GM19328 (cell line): ENCODE measurements around the gene RPS6KA4.

Experiments used
- ATAC-seq: cut with Tn5 transposase; IDR thresholded peaks from one replicate; pipeline ENCODE4 v1.9.1; 2021; ENCODE audit warnings: mild to moderate bottlenecking, moderate library complexity; ENCODE audit not compliant: unreplicated experiment

The RPS6KA4 gene

GRCh38 chr11:64384028-64384737 is 25.2 kb downstream of the RPS6KA4 start:
- ATAC-seq = no peak

- no peak for ATAC-seq
These were observed 26.3 kb downstream of the RPS6KA4 start for GRCh38 chr11:64384981-64385944.

GRCh38 chr11:64385945-64386704 is 27.2 kb downstream of the RPS6KA4 start:
- ATAC-seq = no peak

GRCh38 chr11:64387916-64388315 is 29.0 kb downstream of the RPS6KA4 start:
- no peak for ATAC-seq

- ATAC-seq = no peak
These were observed 29.9 kb downstream of the RPS6KA4 start for GRCh38 chr11:64388894-64389293.

- no peak for ATAC-seq
These were observed 30.9 kb downstream of the RPS6KA4 start for GRCh38 chr11:64389851-64390250.

- ATAC-seq = no peak
These were observed 31.6 kb downstream of the RPS6KA4 start for GRCh38 chr11:64390558-64390957.

GRCh38 chr11:64391839-64392238 is 32.9 kb downstream of the RPS6KA4 start:
- ATAC-seq = no peak

GRCh38 chr11:64395545-64396078 is 36.6 kb downstream of the RPS6KA4 start:
- no peak for ATAC-seq

GRCh38 chr11:64396079-64396591 is 37.2 kb downstream of the RPS6KA4 start:
- no peak for ATAC-seq

GRCh38 chr11:64400102-64400501 is 41.1 kb downstream of the RPS6KA4 start:
- ATAC-seq = no peak

- no peak for ATAC-seq
These were observed 41.7 kb downstream of the RPS6KA4 start for GRCh38 chr11:64400667-64401066.

- no peak for ATAC-seq
These were observed 42.8 kb downstream of the RPS6KA4 start for GRCh38 chr11:64401775-64402174.

GRCh38 chr11:64403106-64403505 is 44.1 kb downstream of the RPS6KA4 start:
- ATAC-seq = no peak

GRCh38 chr11:64406221-64406946 is 47.4 kb downstream of the RPS6KA4 start:
- no peak for ATAC-seq

GRCh38 chr11:64407221-64407620 is 48.3 kb downstream of the RPS6KA4 start:
- no peak for ATAC-seq

GRCh38 chr11:64407630-64408029 is 48.7 kb downstream of the RPS6KA4 start:
- no peak for ATAC-seq

GRCh38 chr11:64409278-64409677 is 50.3 kb downstream of the RPS6KA4 start:
- ATAC-seq = no peak

- ATAC-seq = no peak
These were observed 50.9 kb downstream of the RPS6KA4 start for GRCh38 chr11:64409707-64410403.

- ATAC-seq = no peak
These were observed 51.4 kb downstream of the RPS6KA4 start for GRCh38 chr11:64410404-64410734.
